RPMI8226 (cell line): ENCODE measurements around the gene CYP17A1.
"Not testable (repeated sequence)": the region's sequence is repeated elsewhere in the genome, so short reads cannot be mapped to it uniquely, and the experiment has no call there.

ENCODE experiments used
- DNase-seq: peaks from one replicate; pipeline ENCODE4 v3.0.0-alpha.2; 2015

Gene CYP17A1

GRCh38 chr10:102835007-102835482 lies 2.2 kb downstream of the CYP17A1 start:
- peak; percentile 71 for DNase-seq

GRCh38 chr10:102834143-102834542 lies 3.1 kb downstream of the CYP17A1 start:
- DNase-seq = no peak

- DNase-seq = no peak
Observed at GRCh38 chr10:102832987-102833386, 4.2 kb downstream of the CYP17A1 start.

GRCh38 chr10:102832248-102832647 lies 5.0 kb downstream of the CYP17A1 start:
- no peak for DNase-seq

- DNase-seq = no peak
Observed at GRCh38 chr10:102831322-102832071, 5.7 kb downstream of the CYP17A1 start.

- no peak for DNase-seq
Observed at GRCh38 chr10:102827597-102827975, 9.6 kb downstream of the CYP17A1 start.

GRCh38 chr10:102826148-102826796 lies 10.9 kb downstream of the CYP17A1 start:
- no peak for DNase-seq

GRCh38 chr10:102824664-102825063 lies 12.5 kb downstream of the CYP17A1 start:
- no peak for DNase-seq

GRCh38 chr10:102822222-102822621 lies 15.0 kb downstream of the CYP17A1 start:
- DNase-seq = no peak

- not testable (repeated sequence) for DNase-seq
Observed at GRCh38 chr10:102820008-102820407, 17.2 kb downstream of the CYP17A1 start.

GRCh38 chr10:102819054-102819453 lies 18.2 kb downstream of the CYP17A1 start:
- DNase-seq = no peak

GRCh38 chr10:102817175-102817574 lies 20.0 kb downstream of the CYP17A1 start:
- DNase-seq = no peak

GRCh38 chr10:102815790-102816549 lies 21.2 kb downstream of the CYP17A1 start:
- no peak for DNase-seq

- no peak for DNase-seq
Observed at GRCh38 chr10:102814873-102815661, 22.1 kb downstream of the CYP17A1 start.

- no peak for DNase-seq
Observed at GRCh38 chr10:102814453-102814871, 22.8 kb downstream of the CYP17A1 start.

GRCh38 chr10:102813734-102814452 lies 23.3 kb downstream of the CYP17A1 start:
- no peak for DNase-seq

- DNase-seq = no peak
Observed at GRCh38 chr10:102813017-102813541, 24.1 kb downstream of the CYP17A1 start.

- no peak for DNase-seq
Observed at GRCh38 chr10:102812231-102812876, 24.9 kb downstream of the CYP17A1 start.

- no peak for DNase-seq
Observed at GRCh38 chr10:102811346-102811745, 25.9 kb downstream of the CYP17A1 start.

GRCh38 chr10:102808380-102808779 lies 28.8 kb downstream of the CYP17A1 start:
- no peak for DNase-seq

- DNase-seq = no peak
Observed at GRCh38 chr10:102804382-102805055, 32.7 kb downstream of the CYP17A1 start.
